Central memory CD4-positive, alpha-beta T cell (primary cell): Measurements from ENCODE around the gene SLC26A3.
A peak's percentile ranks its signal among the peaks of the same experiment; 100 is the strongest.

Experiments
- DNase-seq: peaks from one replicate; pipeline ENCODE4 v3.0.0; 2022

The SLC26A3 gene

DNA sequence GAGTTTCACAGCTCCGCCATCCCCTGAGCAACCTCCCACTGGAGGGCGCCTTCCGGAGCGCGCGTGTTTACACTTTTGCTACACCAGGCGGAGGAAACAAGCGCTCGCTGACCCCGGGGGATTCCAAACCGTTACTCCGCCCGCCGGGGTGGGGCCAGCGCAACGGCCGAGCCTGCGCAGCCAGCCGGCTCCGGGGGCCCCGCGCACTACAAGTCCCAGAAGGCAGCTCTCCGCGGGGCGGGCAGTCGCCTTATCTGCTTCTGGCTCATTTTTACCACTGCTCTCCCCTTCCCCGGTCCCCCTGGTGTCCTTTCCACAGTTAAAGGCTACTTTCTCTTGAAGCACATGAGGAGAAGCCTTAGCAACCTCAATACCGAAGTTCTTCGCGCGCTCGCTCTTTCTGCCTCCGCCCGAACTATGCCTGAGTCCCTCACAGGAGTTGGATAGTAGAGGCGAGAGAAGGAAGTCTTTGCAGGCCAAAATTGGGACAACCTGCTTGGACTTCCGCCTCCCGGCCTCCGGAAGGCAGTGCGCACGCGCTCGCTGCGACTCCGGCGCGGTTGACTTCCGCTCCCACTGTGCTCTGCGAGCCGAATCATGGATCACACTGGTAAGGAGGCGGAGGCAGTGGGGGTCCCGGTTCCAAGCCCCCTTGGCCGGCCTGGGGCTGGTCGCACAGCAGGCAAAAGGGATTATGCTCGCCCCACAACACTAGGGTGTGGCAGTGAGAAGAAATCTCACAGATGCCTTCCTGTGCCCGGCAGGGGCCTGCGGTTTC is 59.3 kb downstream of the SLC26A3 start, which contains the start of gene CBLL1:
Gene CBLL1 (plus strand): TSS at position 576 of the 778 bp plus-strand sequence. CDS start 22 bp downstream, at position 598.
- peak; percentile 97 for DNase-seq

DNA sequence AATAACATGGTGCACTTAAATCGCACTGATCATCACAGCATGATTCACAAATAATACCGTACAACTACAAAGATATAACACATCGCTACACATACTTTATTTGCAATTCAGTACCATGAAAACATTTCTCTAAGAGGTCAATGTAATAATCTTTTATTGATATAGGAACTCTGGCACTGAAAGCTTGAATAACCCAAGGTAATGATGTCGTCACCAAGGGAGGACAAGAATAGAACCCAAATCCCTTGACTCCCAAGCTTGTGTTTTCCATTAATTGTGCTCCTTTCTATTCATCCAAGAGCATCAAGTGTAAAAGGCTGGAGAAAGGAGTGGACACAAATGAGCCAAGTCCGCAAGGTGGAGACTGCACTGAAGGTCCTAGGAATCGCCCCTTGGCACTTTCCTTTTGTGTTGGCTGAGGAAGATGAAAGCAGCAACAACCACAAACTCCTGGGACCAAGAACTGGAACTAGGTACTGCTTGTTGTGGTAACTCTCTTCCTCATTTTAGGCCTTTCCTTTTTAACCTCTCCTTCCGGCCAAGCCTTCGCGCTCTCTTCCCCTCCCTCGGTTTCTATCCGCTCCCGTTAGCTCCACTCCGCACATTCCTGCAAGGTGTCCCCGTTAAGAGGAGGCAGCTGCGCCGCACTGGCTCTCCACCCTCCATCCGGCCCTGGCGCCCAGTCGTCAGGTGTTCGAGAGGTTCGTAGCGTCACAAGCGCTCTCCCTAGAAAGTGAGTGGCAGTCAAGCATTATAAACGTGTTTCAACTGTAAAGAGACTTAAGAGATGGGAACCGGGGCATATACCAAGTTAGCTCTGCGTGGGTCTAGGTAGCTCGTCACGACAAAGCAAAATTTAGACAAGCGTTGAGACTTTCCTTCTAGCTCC is 60.1 kb downstream of the SLC26A3 start:
- no peak for DNase-seq

DNA sequence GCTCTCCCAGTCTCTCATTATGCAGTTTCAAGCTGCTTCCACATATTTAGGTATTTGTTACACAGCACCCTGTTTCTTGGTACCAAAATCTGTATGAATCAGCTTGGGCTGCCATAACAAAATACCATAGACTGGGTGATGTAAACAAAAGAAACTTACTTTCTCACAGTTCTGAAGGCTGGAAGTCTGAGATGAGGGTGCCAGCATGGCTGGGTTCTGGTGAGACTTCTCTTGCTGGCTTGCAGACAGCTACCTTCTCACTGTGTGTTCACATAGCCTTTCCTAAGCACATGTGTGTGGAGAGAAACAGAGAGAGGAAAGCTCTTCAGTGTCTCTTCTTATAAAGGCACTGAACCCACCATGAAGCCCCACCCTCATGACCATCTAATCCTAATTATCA is 74.7 kb downstream of the SLC26A3 start:
- DNase-seq: no peak

DNA sequence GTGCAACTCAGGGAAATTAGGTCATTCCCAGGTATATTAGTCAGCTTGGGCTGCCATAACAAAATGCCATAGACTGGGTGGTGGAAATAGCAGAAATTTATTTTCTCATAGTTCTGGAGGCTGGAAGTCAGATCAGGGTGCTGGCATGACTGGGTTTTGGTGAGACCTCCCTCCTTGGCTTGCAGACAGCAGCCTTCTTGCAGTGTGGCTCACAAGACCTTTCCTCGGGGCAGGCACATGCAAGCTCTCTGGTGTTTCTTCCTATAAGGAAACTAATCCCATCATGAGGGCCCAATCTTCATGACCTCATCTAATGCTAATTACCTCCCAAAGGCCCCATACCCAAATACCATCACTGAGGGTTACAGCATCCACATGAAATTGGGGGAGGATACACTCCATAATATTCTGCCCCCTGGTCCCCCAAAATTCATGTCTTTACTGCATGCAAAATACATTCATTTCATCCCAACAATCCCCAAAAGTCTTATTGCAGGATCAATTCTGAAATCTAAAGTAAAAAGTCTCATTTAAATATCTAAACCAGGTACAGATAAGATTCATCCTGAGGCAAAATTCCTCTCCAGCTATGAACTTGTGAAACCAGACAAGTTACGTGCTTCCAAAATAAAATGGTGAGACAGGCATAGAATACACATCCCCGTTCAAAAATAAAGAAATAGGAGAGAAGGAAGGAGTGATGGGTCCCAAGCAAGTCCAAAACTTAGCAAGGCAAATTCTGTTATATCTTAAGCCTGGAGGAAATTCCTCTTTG is 76.5 kb downstream of the SLC26A3 start:
- no peak for DNase-seq

DNA sequence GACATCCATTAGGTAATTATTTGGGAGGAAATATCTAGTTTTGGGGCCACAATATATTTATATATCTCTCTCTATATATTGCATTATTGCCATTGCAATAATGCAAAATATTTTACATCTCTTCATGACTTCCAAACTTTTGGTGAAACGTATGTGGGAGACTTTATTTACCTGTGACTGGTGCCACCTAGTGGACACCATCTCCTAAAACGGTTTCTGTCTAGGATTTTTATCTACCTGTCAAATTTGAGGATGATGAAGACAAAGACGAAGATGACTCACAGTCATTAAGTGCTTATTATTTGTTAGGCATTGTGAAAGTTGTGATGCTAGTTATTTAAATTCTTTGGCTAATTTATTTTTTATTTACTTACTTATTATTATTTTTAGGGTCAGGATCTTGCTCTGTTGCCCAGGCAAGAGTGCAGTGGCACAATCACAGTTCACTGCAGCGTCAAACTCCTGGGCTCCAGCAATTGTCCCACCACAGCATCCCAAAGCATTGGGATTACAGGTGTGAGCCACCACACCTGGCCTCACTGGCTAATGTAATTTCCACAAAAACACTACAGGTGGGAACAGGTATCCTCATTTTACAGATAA is 77.8 kb downstream of the SLC26A3 start:
- peak; percentile 43 for DNase-seq

DNA sequence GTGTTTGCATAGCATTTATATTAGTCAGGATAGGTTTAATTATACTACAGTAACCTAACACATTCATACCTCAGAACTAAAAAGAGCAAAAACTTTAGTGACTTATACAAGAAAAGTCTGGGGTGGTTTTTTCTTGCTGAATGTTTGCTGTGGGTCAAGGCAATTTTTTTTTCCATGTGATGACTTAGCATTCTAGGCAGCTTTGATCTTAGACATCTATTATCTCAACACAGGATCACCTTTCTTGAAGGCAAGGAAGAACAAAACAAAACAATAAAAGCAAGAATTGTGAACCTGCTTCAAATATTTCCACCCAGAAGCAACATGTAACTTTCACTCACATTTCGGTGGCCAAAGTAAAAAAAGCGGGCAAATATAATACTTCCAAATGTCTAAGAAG is 79.8 kb downstream of the SLC26A3 start:
- DNase-seq: no peak

DNA sequence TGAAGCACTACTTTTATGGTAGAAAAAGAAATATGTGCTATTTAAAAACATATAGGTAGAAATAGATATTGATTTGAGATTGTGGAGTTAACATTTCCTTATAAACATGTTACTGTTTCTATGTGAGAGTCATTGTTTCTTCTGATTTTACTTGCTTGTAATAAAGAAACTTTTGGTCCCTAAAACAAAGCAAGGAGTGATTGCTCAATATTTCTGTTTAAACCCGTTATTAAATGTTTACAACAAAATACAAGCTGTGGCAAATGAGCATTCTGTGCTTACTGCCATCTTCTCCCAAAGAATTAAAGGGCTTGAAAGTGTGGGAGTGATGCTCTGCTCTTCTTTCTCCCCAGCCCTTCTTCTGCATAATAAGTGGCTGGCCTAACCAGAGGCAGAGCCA is 81.7 kb downstream of the SLC26A3 start:
- DNase-seq: no peak

DNA sequence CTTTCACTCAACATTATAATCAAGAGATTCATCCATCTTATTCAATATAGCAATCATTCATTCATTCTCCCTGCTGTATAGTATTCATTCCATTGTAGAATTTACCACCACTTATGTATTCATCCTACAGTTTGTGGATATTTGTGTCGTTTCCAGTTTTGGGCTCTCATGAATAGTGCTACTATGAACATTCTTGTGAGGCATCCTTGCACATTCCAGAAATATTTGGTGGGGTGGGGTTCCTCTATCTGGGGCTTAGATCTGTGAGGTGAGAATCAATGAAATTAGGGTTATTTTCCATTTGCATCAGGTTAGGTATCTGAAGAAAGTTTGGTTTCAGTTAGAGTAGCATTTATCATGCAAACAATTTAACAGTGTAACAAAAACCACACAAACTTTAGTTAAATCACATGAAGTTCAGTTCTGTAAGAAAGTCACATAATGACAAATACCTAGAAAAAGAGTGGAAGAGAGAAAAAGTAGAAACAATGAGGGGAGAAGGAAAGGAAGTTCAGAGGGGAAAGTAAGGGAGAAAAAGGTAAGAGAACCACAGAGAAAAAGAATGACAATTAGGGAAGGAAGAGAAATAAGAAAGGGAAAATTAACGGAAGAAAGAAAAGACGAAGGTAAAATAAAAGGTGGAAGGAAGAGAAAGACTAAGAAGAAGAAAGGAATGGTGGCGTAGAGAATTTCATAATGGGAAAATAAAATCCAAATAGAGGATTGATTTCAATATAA is 84.4 kb downstream of the SLC26A3 start:
- no peak for DNase-seq

DNA sequence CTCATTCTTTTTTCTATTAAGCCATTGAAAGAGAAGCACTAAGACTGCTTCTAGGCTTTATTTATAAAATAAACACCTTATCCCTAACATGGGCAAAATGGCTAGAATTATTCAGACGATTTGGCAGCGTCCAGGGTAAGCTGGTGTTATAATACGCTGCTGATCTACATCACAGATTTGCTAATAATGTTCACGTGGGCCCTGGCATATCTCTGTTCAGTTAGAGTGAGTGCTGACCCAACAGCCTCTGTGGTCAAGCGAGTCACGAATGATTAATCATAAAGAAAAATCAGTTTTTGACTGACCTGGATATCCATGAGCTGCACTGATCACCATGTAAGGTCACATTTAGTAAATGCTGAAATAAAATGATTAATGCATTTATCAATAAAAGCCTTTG is 87.5 kb downstream of the SLC26A3 start:
- DNase-seq: no peak
